HepG2 (cell line): ENCODE data around the gene CACNG7. TPM values are rescaled to one million over a fixed set of nuclear protein-coding genes. Genes with fewer than 3 reads are reported as not detected.

Experiments
- ATAC-seq: fragments of 200-7000 bp; cut with Tn5 transposase; 3 replicates; pipeline ENCODE4 v1.9.1; 2020; ENCODE audit warnings: mild to moderate bottlenecking, moderate library complexity
- BruUV-seq: library from RNA; stranded (reverse); fragments of 400-500 nt; replicated peaks from 2 replicates; lab custom pipeline; 2021; lab: Mats Ljungman, UMichigan
- CTCF ChIA-PET: fragments of 300-600 bp; formaldehyde crosslinking; extraction: SDS; loops from one replicate; lab custom pipeline; 2021; ENCODE audit warnings: low total read pairs, inconsistent platforms, low intra/inter-chr PET ratio; lab: Yijun Ruan, JAX
- POLR2A ChIA-PET: fragments of 350-600 bp; sonication (Branson Sonifier 250); formaldehyde crosslinking; loops from one replicate; lab custom pipeline; 2020; ENCODE audit warnings: antibody characterized with exemption, inconsistent platforms; lab: Yijun Ruan, JAX
- DNase-seq: peaks from one replicate; pipeline ENCODE4 v3.0.0-alpha.2; 2015; ENCODE audit warnings: low spot score
- FAIRE-seq: peaks from 3 replicates; lab custom pipeline; 2011; peaks lifted over from hg19 to GRCh38; lab: Jason Lieb, UNC
- H2AFZ ChIP-seq: one replicate; pipeline ENCODE4 v1.6.1; 2011; ENCODE audit warnings: low read length, inconsistent platforms
- H3K27ac ChIP-seq: fragments of 300-600 bp; 3 replicates; pipeline ENCODE4 v1.8.0; 2011; ENCODE audit warnings: mixed run types, mild to moderate bottlenecking, mixed read lengths, low read length, inconsistent platforms; ENCODE audit not compliant: insufficient read depth; ENCODE audit errors: extremely low read length
- H3K27me3 ChIP-seq, 2 experiments: fragments of 200-600 bp in 1 of 2; 2 replicates in 1 of 2; 3 replicates in 1 of 2; pipeline versions ENCODE4 v1.6.0 to v1.8.0; 2011; ENCODE audit warnings: low read length in 2 of 2, mild to moderate bottlenecking in 2 of 2, moderate library complexity in 2 of 2, inconsistent platforms in 1 of 2; ENCODE audit not compliant: insufficient read depth in 2 of 2, control insufficient read depth in 1 of 2
- H3K36me3 ChIP-seq, 2 experiments: fragments of 200-600 bp in 1 of 2; replicated peaks in 1 of 2; 2 replicates in 1 of 2; 3 replicates in 1 of 2; pipeline versions ENCODE4 v1.5.1 to v1.8.0; 2011; ENCODE audit warnings: low read length in 2 of 2, inconsistent platforms in 1 of 2; ENCODE audit not compliant: insufficient read depth in 2 of 2, control insufficient read depth in 1 of 2
- H3K4me1 ChIP-seq: 2 replicates; pipeline ENCODE4 v1.5.1; 2012; ENCODE audit warnings: low read length, inconsistent platforms; ENCODE audit not compliant: insufficient read depth
- H3K4me2 ChIP-seq: 2 replicates; pipeline ENCODE4 v1.6.0; 2011; ENCODE audit warnings: low read depth, low read length, inconsistent platforms
- H3K4me3 ChIP-seq, 3 experiments: fragments of 200-600 bp in 1 of 3; sonication (generic), shearing (Covaris generic) in 1 of 3; replicated peaks in 1 of 3; 2 replicates each; pipeline ENCODE4 v1.5.1; 2011 to 2016; ENCODE audit warnings: low read length in 3 of 3, inconsistent platforms in 2 of 3, low read depth in 2 of 3, mild to moderate bottlenecking in 2 of 3, control low read depth in 1 of 3, mixed read lengths in 1 of 3; ENCODE audit not compliant: insufficient read depth in 1 of 3
- H3K79me2 ChIP-seq: one replicate; pipeline ENCODE4 v1.6.1; 2011; ENCODE audit warnings: low read length, inconsistent platforms; ENCODE audit not compliant: insufficient read depth
- H3K9ac ChIP-seq: 2 replicates; pipeline ENCODE4 v1.6.0; 2011; ENCODE audit warnings: mild to moderate bottlenecking, low read depth, low read length, inconsistent platforms; ENCODE audit not compliant: insufficient read depth
- H3K9me3 ChIP-seq: 2 replicates; pipeline ENCODE4 v1.5.1; 2012; ENCODE audit warnings: mild to moderate bottlenecking, low read length
- H4K20me1 ChIP-seq: 2 replicates; pipeline ENCODE4 v1.6.0; 2011; ENCODE audit warnings: inconsistent platforms, mild to moderate bottlenecking, low read length, moderate library complexity; ENCODE audit not compliant: insufficient read depth
- ATRX ChIP-seq: sonication (generic); formaldehyde crosslinking; IDR thresholded peaks from 2 replicates; pipeline ENCODE4 v1.4.0; 2020; ENCODE audit warnings: missing genetic modification reagents, borderline replicate concordance
- BATF2 ChIP-seq: sonication (generic); formaldehyde crosslinking; IDR thresholded peaks from 2 replicates; pipeline ENCODE4 v1.8.0; 2022; ENCODE audit warnings: mild to moderate bottlenecking, missing genetic modification reagents, moderate library complexity
- DRAP1 ChIP-seq: IDR thresholded peaks from 2 replicates; pipeline ENCODE4 v1.6.1; 2016; ENCODE audit warnings: missing genetic modification reagents, missing compliant biosample characterization
- ERF ChIP-seq: IDR thresholded peaks from 2 replicates; pipeline ENCODE4 v1.6.1; 2018; ENCODE audit warnings: missing biosample characterization, missing genetic modification reagents
- GPBP1L1 ChIP-seq: sonication (generic); formaldehyde crosslinking; IDR thresholded peaks from 2 replicates; pipeline ENCODE4 v1.5.0; 2020; ENCODE audit warnings: mild to moderate bottlenecking, missing genetic modification reagents
- HHEX ChIP-seq: IDR thresholded peaks from 2 replicates; pipeline ENCODE4 v1.6.1; 2016; ENCODE audit warnings: control low read depth
- MBNL3 ChIP-seq: fragments of 250-450 bp; sonication (Bioruptor Pico); conservative IDR thresholded peaks from 2 replicates; pipeline ENCODE4 v1.8.0; 2022; ENCODE audit warnings: mild to moderate bottlenecking, inconsistent platforms
- POLR2AphosphoS2 ChIP-seq: IDR thresholded peaks from 2 replicates; pipeline ENCODE4 v1.6.1; 2011; ENCODE audit warnings: low read depth, low read length, improper control_type of control experiment
- SOX6 ChIP-seq, 2 experiments: fragments of 450-650 bp in 1 of 2; sonication (generic) in 1 of 2; formaldehyde crosslinking in 1 of 2; IDR thresholded peaks; 2 replicates each; pipeline versions ENCODE4 v1.4.0 to v1.6.1; 2017 to 2020; ENCODE audit warnings: antibody characterized with exemption in 1 of 2, mild to moderate bottlenecking in 1 of 2, missing genetic modification reagents in 1 of 2
- SUZ12 ChIP-seq: fragments of 150-350 bp; IDR thresholded peaks from 2 replicates; pipeline ENCODE4 v1.6.1; 2014; ENCODE audit warnings: low read depth, low read length
- ZFP37 ChIP-seq: sonication (generic); formaldehyde crosslinking; IDR thresholded peaks from 2 replicates; pipeline ENCODE4 v1.4.0; 2020; ENCODE audit warnings: missing genetic modification reagents, borderline replicate concordance
- ZFY ChIP-seq: sonication (generic); formaldehyde crosslinking; IDR thresholded peaks from 2 replicates; pipeline ENCODE4 v1.4.0; 2020; ENCODE audit warnings: missing genetic modification reagents
- ZNF17 ChIP-seq: sonication (generic); formaldehyde crosslinking; IDR thresholded peaks from 2 replicates; pipeline ENCODE4 v1.5.0; 2020; ENCODE audit warnings: mild to moderate bottlenecking, missing genetic modification reagents
- ZNF362 ChIP-seq: sonication (generic); formaldehyde crosslinking; IDR thresholded peaks from 2 replicates; pipeline ENCODE4 v1.4.0; 2020; ENCODE audit warnings: missing genetic modification reagents, mild to moderate bottlenecking, borderline replicate concordance
- ZNF431 ChIP-seq: sonication (generic); formaldehyde crosslinking; IDR thresholded peaks from 2 replicates; pipeline ENCODE4 v1.9.0; 2022; ENCODE audit warnings: missing genetic modification reagents, low read depth, mild to moderate bottlenecking, borderline replicate concordance
- ZSCAN29 ChIP-seq: sonication (generic); formaldehyde crosslinking; conservative IDR thresholded peaks from 2 replicates; pipeline ENCODE4 v1.4.0; 2020; ENCODE audit warnings: mild to moderate bottlenecking, missing genetic modification reagents
- ZSCAN31 ChIP-seq: sonication (generic); formaldehyde crosslinking; IDR thresholded peaks from 2 replicates; pipeline ENCODE4 v1.5.0; 2020; ENCODE audit warnings: low read depth, mild to moderate bottlenecking, missing genetic modification reagents
- WGBS: methylation state at CpG from one replicate; pipeline ENCODE4 v1.1.6; 2017; ENCODE audit warnings: low lambda C conversion rate; 5-methylcytosine and 5-hydroxymethylcytosine counted together
- in situ Hi-C: cut with HindIII; loops from 2 replicates; pipeline ENCODE4 v1.10.0; 2017; ENCODE audit warnings: low pct_unique_long_range_greater_than_20kb; ENCODE audit not compliant: extremely low pct_ligation_motif_present
- intact Hi-C: fragments of 100-400 bp; cut with micrococcal nuclease; formaldehyde crosslinking; loops from one replicate; pipeline ENCODE4 v1.10.0; 2022; ENCODE audit not compliant: unreplicated experiment
- polyA plus RNA-seq, 8 experiments: library from polyadenylated mRNA; depleted of rRNA in 3 of 8; stranded (reverse) in 7 of 8; unstranded in 1 of 8; fragments of >200 nt; fragmentation: Illumina TruSeq in 4 of 8; extraction: Trizol in 4 of 8; gene quantifications; 2 replicates each; pipeline versions ENCODE4 v1.2.1 to v1.2.3, GENCODE V29; 2011 to 2016; ENCODE audit warnings: low read depth in 4 of 8, missing spikeins in 1 of 8, mixed read lengths in 1 of 8; ENCODE audit not compliant: insufficient read depth in 1 of 8
- total RNA-seq, 5 experiments: library from RNA; depleted of rRNA; stranded (reverse); fragments of >200 nt; fragmentation: Illumina TruSeq; extraction: Trizol; gene quantifications; 2 replicates each; pipeline ENCODE4 v1.2.3, GENCODE V29; 2016; ENCODE audit warnings: low read depth in 1 of 5

Gene CACNG7
- total and polyA plus RNA-seq, 2 of the 13 experiments (the other 11 are each of a cell fraction or from before 2014, with no cell fraction given), result not detected

GRCh38 chr19:53883231-53883661 lies 25.8 kb upstream of the CACNG7 start:
- POLR2A ChIA-PET, result no interaction called here
- no peak for FAIRE-seq
- no peaks in the 10 kb centered on the region for H3K79me2 ChIP-seq

More at GRCh38 chr19:53883231-53883661, 25.8 kb upstream of the CACNG7 start:
- Histone ChIP-seq H3K27me3 (peaks cover 0 to 38% of the 10 kb centered on the region in 2 experiments; a peak in 3 of 5 replicates), H3K27ac (no peak overlapping the region), H3K9ac (no peak overlapping the region), H3K4me2 (no peak overlapping the region), H3K4me3 (no peak overlapping the region), H2AFZ (no peak overlapping the region), H4K20me1 (no peaks in the 10 kb centered on the region), H3K9me3 (no peaks in the 10 kb centered on the region), H3K36me3 (no peaks in the 10 kb centered on the region), H3K4me1 (peaks cover 30% of the 10 kb centered on the region)
- no peak for ATAC-seq
- BruUV-seq, result no TSS peak
- WGBS, result 5% methylated on average over 12 of the region's 19 CpGs
- CTCF ChIA-PET, result interaction anchor here (2.7 to 3.7 kb wide), 2 partner anchors 30 to 41 kb away, joined by 20 to 34 read pairs; no protein-coding TSS in a partner anchor
- TF ChIP-seq ZNF362, result no peak
- TF ChIP-seq ZFY (CRISPR knock-in tag), result no peak
- no peak for TF ChIP-seq POLR2AphosphoS2
- no peak for TF ChIP-seq DRAP1
- TF ChIP-seq HHEX (CRISPR knock-in tag), result no peak
- TF ChIP-seq SOX6 (IDR thresholded peaks at IDR 0.05), result no peak
- TF ChIP-seq SOX6 (CRISPR knock-in tag; IDR thresholded peaks at IDR 0.05), result no peak
- no peak for TF ChIP-seq ZNF431 (CRISPR knock-in tag)
- no peak for TF ChIP-seq BATF2 (CRISPR knock-in tag)
- no peak for TF ChIP-seq ZNF17 (CRISPR knock-in tag)
- TF ChIP-seq ZSCAN29 (CRISPR knock-in tag), result no peak
- TF ChIP-seq GPBP1L1 (CRISPR knock-in tag), result no peak
- TF ChIP-seq SUZ12, result no peak
- TF ChIP-seq MBNL3 (CRISPR knock-in tag), result no peak
- TF ChIP-seq ZSCAN31 (CRISPR knock-in tag), result no peak
- no peak for TF ChIP-seq ZFP37 (CRISPR knock-in tag)
- TF ChIP-seq ATRX (CRISPR knock-in tag), result no peak
- TF ChIP-seq ERF, result no peak
- no peak for DNase-seq
- in situ Hi-C loops (loop anchor here (5.0 kb wide), 1 partner anchor 41 kb away; no protein-coding TSS in a partner anchor), intact Hi-C loops (loop anchor here (2.0 kb wide), 1 partner anchor 40 kb away; no protein-coding TSS in a partner anchor)
